OCI-LY7 (cell line): ENCODE measurements around the gene TNK1. TPM values are rescaled to one million over a fixed set of nuclear protein-coding genes. Genes with fewer than 3 reads are reported as not detected.

Source experiments
- BruUV-seq: library from RNA; stranded (reverse); fragments of 400-500 nt; replicated peaks from 2 replicates; lab custom pipeline; 2021; lab: Mats Ljungman, UMichigan
- CTCF ChIA-PET: fragments of 300-600 bp; sonication (Branson Sonifier 250); formaldehyde crosslinking; loops from one replicate; lab custom pipeline; 2022; ENCODE audit warnings: antibody characterized with exemption; ENCODE audit not compliant: unreplicated experiment; lab: Charles Lee
- POLR2A ChIA-PET: fragments of 300-600 bp; sonication (Branson Sonifier 250); formaldehyde crosslinking; loops from one replicate; lab custom pipeline; 2022; ENCODE audit warnings: antibody characterized with exemption; lab: Charles Lee
- DNase-seq: peaks from one replicate; pipeline ENCODE4 v3.0.0-alpha.2; 2015; ENCODE audit warnings: low spot score
- H2AFZ ChIP-seq: fragments of 200-600 bp; sonication (generic), shearing (Covaris generic); 2 replicates; pipeline ENCODE4 v1.6.1; 2014; ENCODE audit warnings: mild to moderate bottlenecking, antibody characterized with exemption, low read length, moderate library complexity
- H3K27ac ChIP-seq: fragments of 200-600 bp; sonication (generic); 2 replicates; pipeline ENCODE4 v1.5.1; 2014; ENCODE audit warnings: mixed run types, low read depth, mild to moderate bottlenecking, moderate library complexity, low read length, inconsistent platforms; ENCODE audit not compliant: poor library complexity, severe bottlenecking
- H3K36me3 ChIP-seq: fragments of 200-600 bp; sonication (generic); 2 replicates; pipeline ENCODE4 v1.6.1; 2014; ENCODE audit warnings: mild to moderate bottlenecking, antibody characterized with exemption, low read length, moderate library complexity, mixed read lengths; ENCODE audit not compliant: insufficient read depth
- H3K4me1 ChIP-seq: fragments of 200-600 bp; sonication (generic); 2 replicates; pipeline ENCODE4 v1.5.1; 2014; ENCODE audit warnings: mild to moderate bottlenecking, low read length; ENCODE audit not compliant: insufficient read depth, poor library complexity, severe bottlenecking
- H3K4me2 ChIP-seq: fragments of 200-600 bp; sonication (generic); 2 replicates; pipeline ENCODE4 v1.6.1; 2014; ENCODE audit warnings: mild to moderate bottlenecking, low read length
- H3K4me3 ChIP-seq: fragments of 200-600 bp; sonication (generic); 2 replicates; pipeline ENCODE4 v1.5.1; 2014; ENCODE audit warnings: mild to moderate bottlenecking, low read depth, low read length; ENCODE audit not compliant: poor library complexity, severe bottlenecking
- H3K79me2 ChIP-seq: fragments of 200-600 bp; sonication (generic); 2 replicates; pipeline ENCODE4 v1.6.1; 2016; ENCODE audit warnings: low read depth, mild to moderate bottlenecking, low read length, moderate library complexity, mixed read lengths; ENCODE audit not compliant: insufficient read depth
- H3K9me2 ChIP-seq: fragments of 200-600 bp; sonication (generic); 2 replicates; pipeline ENCODE4 v1.6.1; 2016; ENCODE audit warnings: mild to moderate bottlenecking, low read length, mixed read lengths; ENCODE audit not compliant: insufficient read depth
- H3K9me3 ChIP-seq: fragments of 200-600 bp; sonication (generic); 2 replicates; pipeline ENCODE4 v1.6.1; 2014; ENCODE audit warnings: mild to moderate bottlenecking, mixed run types, low read length, mixed read lengths
- H4K20me1 ChIP-seq: fragments of 200-600 bp; sonication (generic); 2 replicates; pipeline ENCODE4 v1.6.1; 2014; ENCODE audit warnings: mild to moderate bottlenecking, antibody characterized with exemption, low read length, moderate library complexity, mixed read lengths; ENCODE audit not compliant: insufficient read depth
- EZH2phosphoT487 ChIP-seq: fragments of 200-600 bp; sonication (generic); IDR thresholded peaks from 2 replicates; pipeline ENCODE4 v1.6.1; 2018; ENCODE audit warnings: low read depth, borderline replicate concordance, mild to moderate bottlenecking, mixed run types, antibody characterized with exemption, low read length, moderate library complexity, mixed read lengths
- intact Hi-C: fragments of 100-400 bp; cut with micrococcal nuclease; formaldehyde crosslinking; loops from one replicate; pipeline ENCODE4 v1.10.0; 2022; ENCODE audit not compliant: unreplicated experiment
- total RNA-seq, 2 experiments: library from RNA; depleted of rRNA in 1 of 2; stranded (reverse); fragments of >200 nt in 1 of 2; shearing (Covaris generic) in 1 of 2; gene quantifications; 2 replicates each; pipeline ENCODE4 v1.2.3, GENCODE V29; 2014 to 2022
- TF ChIP-seq, protein P1 (sequence below): fragments of 200-600 bp; sonication (generic); conservative IDR thresholded peaks from 2 replicates; pipeline ENCODE4 v1.5.1; 2014; ENCODE audit warnings: mild to moderate bottlenecking, antibody characterized with exemption, low read length, moderate library complexity, mixed read lengths

Gene TNK1
- total RNA-seq, 2 experiments from 2014 or later = 5.0 to 6.4 TPM

DNA sequence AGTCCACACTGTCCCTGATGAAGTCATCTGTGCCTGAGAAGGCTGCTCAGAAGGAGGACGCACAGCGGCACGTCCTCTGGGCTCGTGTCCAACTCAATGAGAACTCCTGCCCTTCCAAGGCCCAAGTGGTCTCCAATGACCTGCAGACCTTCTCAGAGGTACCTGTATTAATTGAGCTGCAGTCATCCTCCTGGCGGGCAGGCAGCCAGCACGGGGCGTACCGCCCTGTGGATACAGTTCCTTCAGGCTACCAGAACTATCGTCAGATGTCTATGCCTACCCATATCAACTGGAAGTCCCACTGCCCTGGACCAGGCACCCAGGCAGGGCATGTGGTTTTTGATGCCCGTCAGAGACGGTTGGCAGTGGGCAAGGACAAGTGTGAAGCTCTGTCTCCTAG is 51.4 kb downstream of the TNK1 start:
- no TSS peak for BruUV-seq
- Histone ChIP-seq H3K4me2 (no peak overlapping the region), H2AFZ (no peak overlapping the region), H4K20me1 (no peaks in the 10 kb centered on the region), H3K9me2 (no peaks in the 10 kb centered on the region), H3K36me3 (no peaks in the 10 kb centered on the region), H3K4me3 (no peak overlapping the region), H3K27ac (no peak overlapping the region), H3K79me2 (peaks cover 4% of the 10 kb centered on the region; the same call in 1 of the 2 replicates), H3K4me1 (peaks cover 9% of the 10 kb centered on the region), H3K9me3 (no peaks in the 10 kb centered on the region)
- intact Hi-C loops = no loop called here
- no peak for DNase-seq
- CTCF ChIA-PET = no interaction called here
- POLR2A ChIA-PET = interaction anchor here (1.5 kb wide), 1 partner anchor 76 kb away, joined by 4 read pairs; no protein-coding TSS in a partner anchor
- TF ChIP-seq, protein P1, sequence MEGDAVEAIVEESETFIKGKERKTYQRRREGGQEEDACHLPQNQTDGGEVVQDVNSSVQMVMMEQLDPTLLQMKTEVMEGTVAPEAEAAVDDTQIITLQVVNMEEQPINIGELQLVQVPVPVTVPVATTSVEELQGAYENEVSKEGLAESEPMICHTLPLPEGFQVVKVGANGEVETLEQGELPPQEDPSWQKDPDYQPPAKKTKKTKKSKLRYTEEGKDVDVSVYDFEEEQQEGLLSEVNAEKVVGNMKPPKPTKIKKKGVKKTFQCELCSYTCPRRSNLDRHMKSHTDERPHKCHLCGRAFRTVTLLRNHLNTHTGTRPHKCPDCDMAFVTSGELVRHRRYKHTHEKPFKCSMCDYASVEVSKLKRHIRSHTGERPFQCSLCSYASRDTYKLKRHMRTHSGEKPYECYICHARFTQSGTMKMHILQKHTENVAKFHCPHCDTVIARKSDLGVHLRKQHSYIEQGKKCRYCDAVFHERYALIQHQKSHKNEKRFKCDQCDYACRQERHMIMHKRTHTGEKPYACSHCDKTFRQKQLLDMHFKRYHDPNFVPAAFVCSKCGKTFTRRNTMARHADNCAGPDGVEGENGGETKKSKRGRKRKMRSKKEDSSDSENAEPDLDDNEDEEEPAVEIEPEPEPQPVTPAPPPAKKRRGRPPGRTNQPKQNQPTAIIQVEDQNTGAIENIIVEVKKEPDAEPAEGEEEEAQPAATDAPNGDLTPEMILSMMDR = no peak
- no peak for TF ChIP-seq EZH2phosphoT487

DNA sequence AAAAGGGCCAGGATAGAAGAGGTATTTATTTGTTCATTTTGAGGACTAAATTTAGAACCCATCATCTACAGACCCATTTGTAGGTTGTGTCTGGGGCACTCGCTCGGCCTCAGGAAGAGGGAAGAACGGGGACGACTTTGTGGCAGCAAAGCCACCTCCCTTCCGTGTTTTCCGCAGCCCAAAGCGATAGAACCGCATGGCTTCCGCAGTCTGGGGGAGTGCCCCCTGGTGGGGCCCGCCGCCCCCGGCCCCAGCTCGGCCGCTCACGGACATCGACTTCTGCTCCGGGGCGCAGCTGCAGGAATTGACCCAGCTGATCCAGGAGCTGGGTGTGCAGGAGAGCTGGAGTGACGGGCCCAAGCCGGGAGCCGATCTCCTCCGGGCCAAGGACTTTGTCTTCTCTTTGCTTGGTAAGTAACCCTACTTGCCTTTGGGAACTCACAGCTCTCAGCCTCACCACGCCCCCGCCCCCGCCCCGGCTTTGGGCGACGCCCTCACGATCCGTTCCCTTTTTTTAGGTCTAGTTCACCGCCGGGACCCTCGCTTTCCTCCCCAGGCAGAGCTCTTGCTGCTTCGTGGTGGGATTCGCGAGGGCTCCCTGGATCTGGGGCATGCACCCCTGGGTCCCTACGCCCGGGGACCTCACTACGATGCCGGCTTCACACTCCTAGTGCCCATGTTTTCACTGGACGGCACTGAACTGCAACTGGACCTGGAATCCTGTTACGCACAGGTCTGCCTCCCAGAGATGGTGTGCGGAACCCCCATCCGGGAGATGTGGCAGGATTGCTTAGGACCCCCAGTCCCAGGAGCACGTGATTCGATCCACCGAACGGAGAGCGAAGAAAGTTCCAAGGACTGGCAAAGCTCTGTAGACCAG is 55.0 kb downstream of the TNK1 start:
- intact Hi-C loops = loop anchor here (1.0 to 5.0 kb wide), 4 partner anchors 155 to 399 kb away; partner anchors contain the start of genes ELP5, SLC16A13, SLC2A4 and WRAP53
- H3K27ac ChIP-seq = peak overlapping the region; percentile 77
- POLR2A ChIA-PET = interaction anchor here (0.5 to 2.5 kb wide), 8 partner anchors 8 to 125 kb away, joined by 3 to 8 read pairs (median 4); partner anchors contain the start of genes ACAP1 and TMEM256

More for the DNA sequence above, 55.0 kb downstream of the TNK1 start:
- Histone ChIP-seq H3K36me3 (no peaks in the 10 kb centered on the region), H3K4me1 (peaks cover 39% of the 10 kb centered on the region), H2AFZ (peak overlapping the region; percentile 61; the same call in 1 of the 2 replicates), H3K79me2 (peaks cover 4% of the 10 kb centered on the region; the same call in 1 of the 2 replicates), H3K9me3 (no peaks in the 10 kb centered on the region), H3K9me2 (no peaks in the 10 kb centered on the region), H4K20me1 (no peaks in the 10 kb centered on the region), H3K4me3 (peak overlapping the region; percentile 76), H3K4me2 (peak overlapping the region; percentile 99)
- DNase-seq = peak; percentile 83
- CTCF ChIA-PET = interaction anchor here (1.0 to 1.9 kb wide), 8 partner anchors 19 to 125 kb away, joined by 3 to 18 read pairs (median 4); partner anchors contain the start of genes TMEM256 and TMEM95
- TSS peak; percentile 84 for BruUV-seq
- TF ChIP-seq EZH2phosphoT487 = no peak
- TF ChIP-seq, protein P1 = peak; percentile 78
